ENCODE measurements around the gene TMEM165. TPM values are rescaled to one million over a fixed set of nuclear protein-coding genes. Genes with fewer than 3 reads are reported as not detected.

TMEM165 gene
- polyA plus RNA-seq, 4 donors = 73.8 to 114 (median 85.7) TPM

- no peak for DNase-seq (ENCODE audit: low read depth in 4 of 4, low spot score in 2 of 4)
Measured at GRCh38 chr4:55399581-55399980, 3.8 kb downstream of the TMEM165 start.

GRCh38 chr4:55405073-55405472, 9.3 kb downstream of the TMEM165 start:
- no peak for DNase-seq (ENCODE audit: low read depth in 4 of 4, low spot score in 2 of 4)

- no peak for DNase-seq (ENCODE audit: low read depth in 4 of 4, low spot score in 2 of 4)
Measured at GRCh38 chr4:55406545-55406944, 10.8 kb downstream of the TMEM165 start.

DNA sequence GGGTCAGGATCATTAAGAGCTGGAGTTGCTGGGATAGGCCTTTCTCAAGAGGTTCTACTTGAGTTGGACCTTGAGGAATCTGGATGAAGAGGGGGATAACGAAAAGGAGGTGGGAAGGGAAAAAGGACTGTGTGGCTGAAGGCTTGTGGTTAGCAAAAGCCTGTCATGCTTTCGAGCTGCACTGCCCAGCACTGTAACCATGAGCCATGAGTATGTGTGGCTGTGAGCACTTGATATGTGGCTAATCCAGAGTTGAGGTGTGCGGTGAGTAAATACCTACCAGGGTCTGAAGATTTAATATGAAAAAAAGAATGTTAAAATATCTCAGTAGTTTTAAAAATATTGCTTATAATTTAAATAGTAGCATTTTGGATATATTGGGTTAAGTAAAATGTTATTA, 11.4 kb downstream of the TMEM165 start:
- no peak for DNase-seq (ENCODE audit: low read depth in 4 of 4, low spot score in 2 of 4)

DNA sequence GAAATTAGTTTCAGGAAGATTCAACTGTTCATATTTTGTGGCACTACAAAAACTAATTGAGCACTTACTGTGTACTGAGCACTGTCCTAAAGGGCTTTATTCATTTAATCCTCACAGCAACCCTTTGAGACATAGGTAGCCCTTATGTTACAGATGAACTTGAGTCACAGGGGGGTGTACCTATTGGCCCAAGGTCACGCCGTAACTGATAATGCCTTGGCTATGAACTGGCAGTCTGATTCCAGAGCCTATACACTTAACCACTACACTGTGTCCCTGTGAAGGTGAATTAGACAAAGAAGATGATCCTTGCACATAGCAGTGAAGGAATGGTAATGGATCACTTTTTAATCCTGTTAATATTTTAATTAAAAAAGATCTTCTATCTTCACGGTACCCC, 12.0 kb downstream of the TMEM165 start:
- no peak for DNase-seq (ENCODE audit: low read depth in 4 of 4, low spot score in 2 of 4)

- no peak for DNase-seq (ENCODE audit: low read depth in 4 of 4, low spot score in 2 of 4)
Measured at GRCh38 chr4:55409468-55410171, 13.9 kb downstream of the TMEM165 start.

DNA sequence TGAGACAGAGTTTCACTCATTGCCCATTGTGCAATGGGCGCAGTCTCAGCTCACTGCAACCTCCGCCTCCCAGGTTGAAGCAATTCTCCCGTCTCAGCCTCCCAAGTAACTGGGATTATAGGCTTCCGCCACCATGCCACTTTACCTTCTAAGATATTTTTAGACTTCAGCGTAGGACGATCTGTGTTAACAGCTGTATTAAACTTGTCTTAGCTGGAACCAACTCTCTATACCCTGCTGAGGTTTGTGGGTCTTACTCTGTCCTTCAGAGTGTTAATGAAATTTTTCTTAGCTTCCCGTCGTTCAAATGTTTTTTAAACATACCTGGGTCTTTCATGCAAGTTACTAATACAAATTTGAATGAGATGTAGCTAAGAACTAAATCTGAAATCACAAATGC, 14.7 kb downstream of the TMEM165 start:
- no peak for DNase-seq (ENCODE audit: low read depth in 4 of 4, low spot score in 2 of 4)

DNA sequence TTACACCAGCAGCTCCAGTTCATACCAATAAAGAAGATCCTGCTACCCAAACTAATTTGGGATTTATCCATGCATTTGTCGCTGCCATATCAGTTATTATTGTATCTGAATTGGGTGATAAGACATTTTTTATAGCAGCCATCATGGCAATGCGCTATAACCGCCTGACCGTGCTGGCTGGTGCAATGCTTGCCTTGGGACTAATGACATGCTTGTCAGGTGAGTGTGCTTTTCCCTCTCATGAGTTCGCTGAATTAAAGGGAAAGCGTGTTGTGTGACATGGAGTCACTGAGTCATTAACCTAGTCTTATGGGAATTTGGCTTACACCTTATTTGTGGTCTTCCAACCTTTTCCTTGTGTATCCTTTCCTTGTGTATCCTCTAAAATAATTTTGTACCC, 15.9 kb downstream of the TMEM165 start:
- no peak for DNase-seq (ENCODE audit: low read depth in 4 of 4, low spot score in 2 of 4)

DNA sequence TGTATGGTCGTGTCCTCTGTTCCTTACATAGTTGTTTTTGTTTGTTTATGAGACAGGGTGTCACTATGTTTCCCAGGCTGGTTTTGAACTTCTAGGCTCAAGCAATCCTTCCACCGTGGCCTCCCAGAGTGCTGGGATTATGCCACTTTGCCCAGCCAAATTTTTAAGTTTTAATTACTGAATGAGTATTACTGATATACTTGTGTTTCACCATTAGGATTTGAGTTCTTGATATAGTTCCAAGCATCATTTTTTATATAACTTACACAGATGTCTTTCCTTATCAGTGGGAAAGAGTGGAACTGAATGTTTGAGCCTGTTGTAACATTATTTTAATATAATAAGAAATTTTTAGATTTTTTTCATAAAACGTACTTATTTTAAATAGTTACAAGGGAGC, 20.4 kb downstream of the TMEM165 start:
- DNase-seq (ENCODE audit: low read depth in 4 of 4, low spot score in 2 of 4) = no peak

- no peak for DNase-seq (ENCODE audit: low read depth in 4 of 4, low spot score in 2 of 4)
Measured at GRCh38 chr4:55424791-55425190, 29.0 kb downstream of the TMEM165 start.

DNA sequence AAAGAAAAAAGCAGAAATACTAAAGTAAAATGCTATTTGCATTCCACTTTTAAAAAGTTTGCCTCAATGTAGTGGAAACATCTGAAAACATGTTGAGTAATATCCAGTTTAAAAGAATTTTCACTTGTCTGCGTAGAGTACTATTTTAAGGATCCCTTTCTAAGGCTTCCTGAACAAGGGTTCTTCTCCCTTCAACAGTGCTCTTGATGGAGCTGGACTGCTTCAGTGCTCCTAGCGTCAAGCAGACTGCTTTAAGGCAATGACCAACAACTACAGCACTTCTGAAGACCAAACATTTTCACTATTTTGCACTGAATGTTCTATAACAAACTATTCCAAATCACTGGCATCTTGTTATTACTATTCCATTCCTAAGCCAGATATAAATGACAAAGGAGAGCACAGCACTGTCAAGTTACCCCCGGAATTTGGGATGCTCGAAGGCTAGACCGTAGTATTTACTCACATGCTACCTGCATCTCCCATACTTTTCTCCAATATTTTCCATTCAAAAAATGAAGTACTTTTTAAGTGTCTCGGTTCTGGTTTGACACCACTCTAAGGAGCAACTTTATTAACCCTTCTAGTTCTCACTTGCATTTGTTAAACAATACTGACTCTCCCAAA, 36.1 kb downstream of the TMEM165 start:
- no peak for DNase-seq (ENCODE audit: low read depth in 4 of 4, low spot score in 2 of 4)

DNA sequence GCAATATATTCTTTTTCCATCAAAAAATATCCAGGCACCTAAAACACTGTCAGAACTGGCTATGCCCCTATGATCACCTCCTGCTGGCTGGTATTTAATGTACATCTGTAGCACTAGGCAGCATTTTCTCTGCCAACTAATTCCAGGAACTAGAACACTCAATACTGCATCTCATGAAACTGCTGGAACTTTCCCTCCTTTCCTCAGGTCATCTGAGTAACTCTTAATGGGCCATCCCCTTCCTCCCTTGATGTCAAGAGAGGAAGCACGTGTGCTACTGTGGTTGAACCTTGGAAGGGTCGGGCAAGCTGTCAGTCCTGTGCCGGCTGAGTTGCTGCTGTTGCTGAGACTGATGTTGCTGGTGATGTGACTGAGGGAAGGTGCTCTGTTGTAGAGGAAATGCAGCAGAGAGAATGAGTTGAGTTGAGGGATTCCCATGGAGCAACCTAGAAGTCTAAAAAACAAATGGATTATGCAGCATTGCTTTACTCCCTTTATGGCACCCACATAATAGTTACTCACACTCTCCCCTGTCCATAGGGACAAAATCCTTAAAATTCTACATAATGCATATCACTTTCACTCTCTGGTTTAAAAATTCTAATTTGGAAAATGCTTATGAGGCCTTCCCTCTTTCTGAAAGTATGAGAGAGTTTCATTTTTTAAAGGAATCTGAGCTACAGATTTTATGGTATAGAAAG, 39.5 kb downstream of the TMEM165 start:
- DNase-seq (ENCODE audit: low read depth in 4 of 4, low spot score in 2 of 4) = no peak

DNA sequence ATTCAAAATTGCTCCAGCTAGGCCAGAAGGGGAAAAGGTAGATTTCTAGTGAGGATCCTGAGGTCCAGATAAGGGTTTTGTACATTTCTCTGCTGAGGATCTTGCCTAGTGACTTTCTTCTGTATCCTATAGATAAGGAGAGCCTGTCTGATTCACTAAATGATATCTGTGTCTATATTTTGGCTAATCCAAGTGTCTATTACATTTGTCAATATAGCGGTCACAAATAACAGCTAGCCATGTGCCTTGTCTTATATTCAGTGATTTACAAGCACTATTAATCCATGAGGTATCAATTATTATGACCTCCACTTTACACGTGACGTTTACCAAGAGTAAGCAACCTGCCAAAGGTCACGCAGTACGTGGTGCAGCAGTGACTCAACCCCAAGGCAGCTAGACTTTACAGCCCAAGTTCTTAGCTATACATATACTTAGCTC, 41.6 kb downstream of the TMEM165 start:
- no peak for DNase-seq (ENCODE audit: low read depth in 4 of 4, low spot score in 2 of 4)

DNA sequence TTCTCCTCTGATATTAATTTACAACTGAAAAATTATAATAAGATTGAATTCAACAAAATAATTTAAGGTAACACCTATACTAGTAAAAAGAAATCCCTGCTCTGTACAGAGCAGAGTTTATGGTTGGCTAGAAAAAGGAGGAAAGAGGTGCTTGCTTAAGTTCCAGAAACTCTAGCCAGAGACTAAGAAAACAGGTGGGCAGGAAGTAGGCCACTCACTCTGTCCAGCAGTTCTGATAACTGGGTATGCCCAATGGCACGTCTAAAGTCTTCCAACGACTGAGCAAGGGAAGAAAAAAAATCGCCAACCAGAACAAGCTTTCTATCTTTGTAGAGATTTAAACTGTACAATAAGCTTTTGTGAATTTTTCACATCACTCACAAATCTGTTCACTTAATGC, 42.1 kb downstream of the TMEM165 start:
- DNase-seq (ENCODE audit: low read depth in 4 of 4, low spot score in 2 of 4) = no peak

DNA sequence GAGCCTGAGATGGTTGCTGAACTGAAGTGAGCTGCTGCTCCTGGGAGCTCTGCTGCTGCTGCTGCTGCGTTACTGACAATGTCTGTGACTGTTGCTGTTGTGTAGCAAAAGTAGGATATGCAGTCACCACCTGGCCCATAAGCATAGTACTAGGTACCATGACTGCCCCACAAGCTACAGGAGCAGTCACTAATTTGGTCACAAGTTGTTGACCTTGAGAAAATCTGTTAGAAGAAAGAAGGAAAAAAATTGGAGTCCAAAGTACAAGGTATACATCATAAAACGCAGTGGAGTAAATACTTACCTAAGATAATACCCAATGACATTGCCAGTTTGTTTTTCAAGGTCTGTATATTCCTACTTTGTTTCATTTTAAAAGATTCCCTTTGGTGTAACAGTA, 42.6 kb downstream of the TMEM165 start:
- DNase-seq (ENCODE audit: low read depth in 4 of 4, low spot score in 2 of 4) = no peak

DNA sequence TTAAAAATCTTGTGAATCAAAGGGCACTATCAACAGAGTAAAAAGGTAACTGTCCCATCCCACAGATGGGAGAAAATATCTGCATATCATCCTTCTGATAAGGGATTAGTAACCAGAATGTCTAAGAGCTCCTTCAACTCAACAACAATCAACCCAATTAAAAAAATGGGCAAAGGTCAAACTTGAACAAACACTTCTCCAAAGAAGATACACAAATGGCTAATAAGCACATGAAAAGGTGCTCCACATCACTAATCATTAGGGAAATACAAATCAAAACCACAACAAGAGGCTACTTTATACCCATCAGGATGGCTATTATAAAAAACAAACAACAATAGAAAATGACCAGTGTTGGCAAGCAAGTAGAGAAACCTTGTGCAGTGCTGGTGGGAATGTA, 43.3 kb downstream of the TMEM165 start:
- DNase-seq (ENCODE audit: low read depth in 4 of 4, low spot score in 2 of 4) = no peak

DNA sequence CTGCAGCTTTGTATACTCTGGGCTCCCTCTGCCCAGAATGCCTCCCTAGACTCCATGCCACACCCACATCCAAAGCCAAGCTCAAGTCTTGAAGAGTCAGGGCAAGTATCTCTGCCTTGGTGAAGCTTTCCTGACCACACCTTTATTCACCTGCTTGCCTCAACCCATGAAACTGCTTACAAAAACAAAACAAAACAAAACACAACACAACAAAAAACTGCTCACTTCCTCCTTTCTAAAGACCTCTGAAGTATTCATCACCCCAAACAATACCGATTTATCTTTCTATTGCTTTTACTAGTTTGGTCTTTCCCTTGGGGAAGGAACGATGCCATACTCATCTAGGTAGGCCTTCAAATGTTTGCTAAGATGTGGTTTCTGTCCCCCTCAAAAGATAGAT, 45.0 kb downstream of the TMEM165 start:
- DNase-seq (ENCODE audit: low read depth in 4 of 4, low spot score in 2 of 4) = no peak

- no peak for DNase-seq (ENCODE audit: low read depth in 4 of 4, low spot score in 2 of 4)
Measured at GRCh38 chr4:55442541-55442940, 46.8 kb downstream of the TMEM165 start.

- peak in 1 of 4 donors; percentile 2 for DNase-seq (ENCODE audit: low read depth in 4 of 4, low spot score in 2 of 4)
Measured at GRCh38 chr4:55444827-55445226, 49.1 kb downstream of the TMEM165 start.

GRCh38 chr4:55445921-55446577, 50.3 kb downstream of the TMEM165 start:
- DNase-seq (ENCODE audit: low read depth in 4 of 4, low spot score in 2 of 4) = no peak

- DNase-seq (ENCODE audit: low read depth in 4 of 4, low spot score in 2 of 4) = no peak
Measured at GRCh38 chr4:55446578-55446922, 50.8 kb downstream of the TMEM165 start.
